ENCODE data around the gene ZC3H12C.

ZC3H12C gene

DNA sequence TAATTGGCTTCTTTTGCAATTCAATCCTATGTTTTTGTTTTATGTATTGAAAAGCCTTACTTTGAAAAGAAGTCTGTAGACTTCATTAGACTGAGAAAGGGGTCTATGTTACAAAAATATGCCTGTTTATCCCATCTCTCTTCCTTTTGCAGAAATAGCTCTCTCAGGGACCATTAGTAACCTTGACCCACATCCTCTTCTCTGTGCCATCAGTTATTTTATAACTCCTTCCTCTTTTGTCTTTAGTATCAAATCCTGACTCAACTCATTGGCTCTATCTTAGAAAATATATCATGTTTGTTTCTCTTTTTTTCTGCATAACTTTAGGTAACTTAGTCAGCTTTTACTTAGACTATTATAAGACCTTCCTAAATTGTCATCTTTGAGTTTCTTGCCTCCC lies 20.3 kb downstream of the ZC3H12C start:
- no peak for DNase-seq (ENCODE audit: low read depth)
- H3K4me3 ChIP-seq (ENCODE audit: low read depth, low read length), result no peak overlapping the region
- TF ChIP-seq, protein P1, sequence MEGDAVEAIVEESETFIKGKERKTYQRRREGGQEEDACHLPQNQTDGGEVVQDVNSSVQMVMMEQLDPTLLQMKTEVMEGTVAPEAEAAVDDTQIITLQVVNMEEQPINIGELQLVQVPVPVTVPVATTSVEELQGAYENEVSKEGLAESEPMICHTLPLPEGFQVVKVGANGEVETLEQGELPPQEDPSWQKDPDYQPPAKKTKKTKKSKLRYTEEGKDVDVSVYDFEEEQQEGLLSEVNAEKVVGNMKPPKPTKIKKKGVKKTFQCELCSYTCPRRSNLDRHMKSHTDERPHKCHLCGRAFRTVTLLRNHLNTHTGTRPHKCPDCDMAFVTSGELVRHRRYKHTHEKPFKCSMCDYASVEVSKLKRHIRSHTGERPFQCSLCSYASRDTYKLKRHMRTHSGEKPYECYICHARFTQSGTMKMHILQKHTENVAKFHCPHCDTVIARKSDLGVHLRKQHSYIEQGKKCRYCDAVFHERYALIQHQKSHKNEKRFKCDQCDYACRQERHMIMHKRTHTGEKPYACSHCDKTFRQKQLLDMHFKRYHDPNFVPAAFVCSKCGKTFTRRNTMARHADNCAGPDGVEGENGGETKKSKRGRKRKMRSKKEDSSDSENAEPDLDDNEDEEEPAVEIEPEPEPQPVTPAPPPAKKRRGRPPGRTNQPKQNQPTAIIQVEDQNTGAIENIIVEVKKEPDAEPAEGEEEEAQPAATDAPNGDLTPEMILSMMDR (IDR thresholded peaks at IDR 0.05; ENCODE audit: control insufficient read depth, extremely low read depth, insufficient read depth), result no peak

DNA sequence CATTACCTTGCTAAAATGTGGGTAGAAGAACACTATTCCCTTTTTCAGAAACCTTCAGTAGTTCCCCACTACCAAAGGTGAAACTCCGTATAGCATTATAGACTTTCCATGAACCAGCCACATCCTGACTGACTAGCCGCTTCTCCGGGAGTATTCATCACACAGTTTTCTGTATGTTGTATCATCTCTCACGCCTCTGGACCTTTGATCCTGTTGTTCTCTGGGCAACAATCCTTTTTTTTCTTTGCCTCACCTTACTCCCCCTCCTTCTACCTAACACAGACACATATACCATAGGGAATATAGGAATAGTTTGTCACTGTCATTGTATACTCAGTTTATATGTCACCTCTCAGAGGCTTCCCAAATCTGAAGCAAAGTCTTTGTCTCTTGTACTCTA lies 20.8 kb downstream of the ZC3H12C start:
- H3K4me3 ChIP-seq (ENCODE audit: low read depth, low read length), result no peak overlapping the region
- TF ChIP-seq, protein P1 (IDR thresholded peaks at IDR 0.05; ENCODE audit: control insufficient read depth, extremely low read depth, insufficient read depth), result no peak
- DNase-seq (ENCODE audit: low read depth), result no peak

DNA sequence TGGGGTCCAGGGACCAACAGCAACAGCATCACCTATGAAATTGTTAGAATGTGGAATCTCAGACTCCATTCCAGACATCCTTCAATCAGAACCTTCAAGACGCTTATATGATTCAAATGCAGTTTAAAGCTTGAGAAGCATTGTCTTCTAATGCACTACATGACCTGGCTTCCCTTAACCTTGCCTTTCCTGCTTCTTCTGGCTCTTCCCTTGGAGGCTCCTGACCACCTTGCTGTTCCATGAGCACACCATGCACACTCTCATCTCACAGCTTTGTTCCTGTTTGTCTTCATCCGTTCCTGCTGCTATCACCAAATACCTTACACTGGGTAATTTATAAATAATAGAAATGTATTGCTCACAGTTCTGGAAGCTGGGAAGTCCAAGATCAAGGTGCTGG lies 26.1 kb downstream of the ZC3H12C start:
- TF ChIP-seq, protein P1 (IDR thresholded peaks at IDR 0.05; ENCODE audit: control insufficient read depth, extremely low read depth, insufficient read depth), result no peak
- no peak overlapping the region for H3K4me3 ChIP-seq (ENCODE audit: low read depth, low read length)
- DNase-seq (ENCODE audit: low read depth), result no peak

DNA sequence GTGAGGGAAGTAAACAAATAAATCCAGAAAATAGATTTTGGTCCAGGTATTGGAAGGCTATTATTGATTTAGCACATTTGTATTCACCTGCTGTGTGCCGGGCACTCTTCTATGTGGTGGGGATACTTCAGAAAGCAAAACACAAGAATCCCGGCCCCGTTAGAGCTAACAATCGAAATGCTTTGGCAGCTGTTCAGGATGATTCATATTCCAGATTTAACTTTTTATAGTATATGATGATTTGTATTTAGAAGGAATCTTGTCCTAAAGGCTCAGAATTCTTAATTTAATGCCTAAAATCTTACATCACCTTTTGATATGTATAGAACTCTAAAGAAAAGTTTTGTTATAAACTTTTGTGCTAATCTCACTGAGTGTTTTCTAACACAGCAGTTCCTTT lies 28.0 kb downstream of the ZC3H12C start:
- TF ChIP-seq, protein P1 (IDR thresholded peaks at IDR 0.05; ENCODE audit: control insufficient read depth, extremely low read depth, insufficient read depth), result no peak
- DNase-seq (ENCODE audit: low read depth), result peak; percentile 21
- H3K4me3 ChIP-seq (ENCODE audit: low read depth, low read length), result no peak overlapping the region

DNA sequence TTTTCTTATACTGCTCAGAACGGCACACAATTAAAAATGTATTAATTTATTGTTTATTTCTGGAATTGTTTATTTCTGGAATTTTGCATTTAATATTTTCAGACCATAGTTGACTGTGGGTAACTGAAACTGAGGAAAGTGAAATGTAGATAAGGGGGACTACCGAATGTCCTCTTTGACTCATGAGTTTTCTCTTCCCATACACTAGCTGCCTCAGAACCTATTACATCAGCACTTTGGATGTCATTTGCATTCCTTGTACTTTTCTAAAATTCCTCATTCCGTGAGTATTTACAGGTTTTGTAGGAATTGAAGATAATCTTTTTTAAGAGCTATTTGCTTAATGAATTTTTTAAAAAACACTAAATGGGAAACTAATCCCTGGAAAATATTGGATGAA lies 29.8 kb downstream of the ZC3H12C start:
- DNase-seq (ENCODE audit: low read depth), result no peak
- no peak overlapping the region for H3K4me3 ChIP-seq (ENCODE audit: low read depth, low read length)
- TF ChIP-seq, protein P1 (IDR thresholded peaks at IDR 0.05; ENCODE audit: control insufficient read depth, extremely low read depth, insufficient read depth), result no peak

DNA sequence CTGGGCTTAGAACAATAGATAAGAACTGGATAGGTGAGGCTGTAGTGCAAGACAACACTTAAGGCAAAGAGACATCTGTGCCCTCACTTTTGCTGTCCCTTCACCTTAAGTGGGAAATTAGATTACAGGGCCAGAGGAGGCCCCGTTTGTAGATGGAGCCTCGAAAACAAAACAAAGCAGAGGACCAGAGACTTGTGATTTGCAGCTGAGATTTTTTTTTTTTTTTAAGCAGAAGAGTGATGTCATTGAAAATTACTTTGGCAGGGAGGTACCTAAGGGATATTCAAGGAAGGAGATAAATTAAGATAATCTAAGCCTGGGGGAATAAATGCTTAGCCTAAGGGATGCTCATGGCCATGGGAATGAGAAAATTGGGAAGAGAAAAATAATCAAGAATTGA lies 31.4 kb downstream of the ZC3H12C start:
- TF ChIP-seq, protein P1 (IDR thresholded peaks at IDR 0.05; ENCODE audit: control insufficient read depth, extremely low read depth, insufficient read depth), result no peak
- no peak for DNase-seq (ENCODE audit: low read depth)
- no peak overlapping the region for H3K4me3 ChIP-seq (ENCODE audit: low read depth, low read length)

DNA sequence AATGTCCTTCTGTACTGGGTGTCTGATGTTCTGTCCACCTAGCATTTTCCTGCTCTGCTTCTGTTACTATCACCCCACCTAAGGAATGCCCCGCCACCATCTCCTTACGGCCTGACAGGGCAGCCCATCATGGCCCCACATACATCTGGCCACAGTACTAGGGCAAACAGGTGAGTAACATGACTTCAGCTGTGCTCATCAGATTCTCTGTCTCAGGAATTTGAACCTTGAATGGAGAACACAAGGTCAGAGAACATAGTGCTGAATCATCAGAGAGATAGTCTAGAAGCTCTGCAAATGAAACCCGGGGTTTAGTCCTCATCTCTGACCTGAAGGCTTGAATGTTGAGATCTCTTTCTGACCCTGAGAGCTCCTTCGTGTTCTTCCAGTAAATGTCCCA lies 32.4 kb downstream of the ZC3H12C start:
- TF ChIP-seq, protein P1 (IDR thresholded peaks at IDR 0.05; ENCODE audit: control insufficient read depth, extremely low read depth, insufficient read depth), result no peak
- DNase-seq (ENCODE audit: low read depth), result no peak
- no peak overlapping the region for H3K4me3 ChIP-seq (ENCODE audit: low read depth, low read length)
